Measurements from ENCODE around the gene TDRD9.
"Not testable (repeated sequence)": the region's sequence is repeated elsewhere in the genome, so short reads cannot be mapped to it uniquely, and the experiment has no call there.

TDRD9 gene, protein sequence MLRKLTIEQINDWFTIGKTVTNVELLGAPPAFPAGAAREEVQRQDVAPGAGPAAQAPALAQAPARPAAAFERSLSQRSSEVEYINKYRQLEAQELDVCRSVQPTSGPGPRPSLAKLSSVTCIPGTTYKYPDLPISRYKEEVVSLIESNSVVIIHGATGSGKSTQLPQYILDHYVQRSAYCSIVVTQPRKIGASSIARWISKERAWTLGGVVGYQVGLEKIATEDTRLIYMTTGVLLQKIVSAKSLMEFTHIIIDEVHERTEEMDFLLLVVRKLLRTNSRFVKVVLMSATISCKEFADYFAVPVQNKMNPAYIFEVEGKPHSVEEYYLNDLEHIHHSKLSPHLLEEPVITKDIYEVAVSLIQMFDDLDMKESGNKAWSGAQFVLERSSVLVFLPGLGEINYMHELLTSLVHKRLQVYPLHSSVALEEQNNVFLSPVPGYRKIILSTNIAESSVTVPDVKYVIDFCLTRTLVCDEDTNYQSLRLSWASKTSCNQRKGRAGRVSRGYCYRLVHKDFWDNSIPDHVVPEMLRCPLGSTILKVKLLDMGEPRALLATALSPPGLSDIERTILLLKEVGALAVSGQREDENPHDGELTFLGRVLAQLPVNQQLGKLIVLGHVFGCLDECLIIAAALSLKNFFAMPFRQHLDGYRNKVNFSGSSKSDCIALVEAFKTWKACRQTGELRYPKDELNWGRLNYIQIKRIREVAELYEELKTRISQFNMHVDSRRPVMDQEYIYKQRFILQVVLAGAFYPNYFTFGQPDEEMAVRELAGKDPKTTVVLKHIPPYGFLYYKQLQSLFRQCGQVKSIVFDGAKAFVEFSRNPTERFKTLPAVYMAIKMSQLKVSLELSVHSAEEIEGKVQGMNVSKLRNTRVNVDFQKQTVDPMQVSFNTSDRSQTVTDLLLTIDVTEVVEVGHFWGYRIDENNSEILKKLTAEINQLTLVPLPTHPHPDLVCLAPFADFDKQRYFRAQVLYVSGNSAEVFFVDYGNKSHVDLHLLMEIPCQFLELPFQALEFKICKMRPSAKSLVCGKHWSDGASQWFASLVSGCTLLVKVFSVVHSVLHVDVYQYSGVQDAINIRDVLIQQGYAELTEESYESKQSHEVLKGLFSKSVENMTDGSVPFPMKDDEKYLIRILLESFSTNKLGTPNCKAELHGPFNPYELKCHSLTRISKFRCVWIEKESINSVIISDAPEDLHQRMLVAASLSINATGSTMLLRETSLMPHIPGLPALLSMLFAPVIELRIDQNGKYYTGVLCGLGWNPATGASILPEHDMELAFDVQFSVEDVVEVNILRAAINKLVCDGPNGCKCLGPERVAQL (N-terminal part only)

DNA sequence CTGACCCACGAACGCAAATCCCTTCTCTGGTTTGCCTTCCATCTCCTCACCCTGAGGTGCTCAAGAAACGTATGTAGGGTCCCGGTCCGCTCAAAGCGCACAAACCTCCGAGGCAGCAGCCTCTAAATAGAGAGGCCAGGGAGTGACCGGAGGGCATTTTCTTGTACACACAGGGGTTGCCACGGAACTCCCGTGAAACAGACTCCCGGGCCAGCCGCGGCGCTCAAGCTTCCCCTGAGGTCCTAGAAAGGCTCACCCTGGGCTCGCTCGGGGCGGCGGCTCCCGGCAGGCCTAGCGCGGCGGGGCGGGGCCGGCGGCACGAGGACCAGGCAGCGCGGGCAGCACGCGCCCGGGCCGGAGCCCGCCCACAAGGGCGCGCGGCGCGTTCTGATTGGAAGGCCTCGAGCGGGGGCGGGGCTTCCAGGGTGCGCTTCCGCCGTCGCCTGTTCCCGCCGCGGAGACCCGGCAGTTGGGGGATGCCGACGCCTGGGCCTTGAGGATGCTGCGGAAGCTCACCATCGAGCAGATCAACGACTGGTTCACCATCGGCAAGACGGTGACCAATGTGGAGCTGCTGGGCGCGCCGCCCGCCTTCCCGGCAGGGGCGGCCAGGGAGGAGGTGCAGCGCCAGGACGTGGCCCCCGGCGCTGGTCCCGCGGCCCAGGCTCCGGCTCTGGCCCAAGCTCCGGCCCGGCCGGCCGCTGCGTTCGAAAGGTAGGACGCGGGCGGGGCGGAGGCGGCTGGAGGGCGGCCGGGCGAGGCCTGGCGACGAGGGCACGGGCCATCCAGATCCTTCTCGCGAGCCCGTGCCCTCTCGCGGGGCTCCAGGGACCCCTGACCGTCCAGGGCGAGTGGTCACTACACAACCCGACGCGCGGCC lies at the start of gene TDRD9:
TSS of gene TDRD9 (plus strand) at position 446 of the 880 bp plus-strand sequence. CDS start at position 500, 54 bp downstream.
- DNase-seq = no peak

DNA sequence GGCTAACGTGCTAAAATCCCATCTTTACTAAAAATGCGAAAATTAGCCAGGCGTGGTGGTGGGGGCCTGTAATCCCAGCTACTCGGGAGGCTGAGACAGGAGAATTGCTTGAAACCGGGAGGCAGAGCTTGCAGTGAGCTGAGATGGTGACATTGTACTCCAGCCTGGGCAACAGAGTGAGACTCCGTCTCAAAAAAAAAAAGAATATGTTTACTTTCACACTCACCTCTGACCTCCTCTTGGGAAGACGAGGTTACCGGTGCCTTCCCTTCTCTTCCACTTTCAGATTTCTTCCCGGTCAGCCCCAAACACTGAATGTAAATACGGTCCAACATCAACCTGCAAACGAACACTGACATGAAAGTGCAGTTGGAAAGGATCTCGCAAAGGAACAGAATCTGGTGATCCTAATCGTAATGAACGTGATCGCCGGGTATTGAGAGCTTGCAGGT lies 49.1 kb upstream of the TDRD9 start:
- DNase-seq = no peak

DNA sequence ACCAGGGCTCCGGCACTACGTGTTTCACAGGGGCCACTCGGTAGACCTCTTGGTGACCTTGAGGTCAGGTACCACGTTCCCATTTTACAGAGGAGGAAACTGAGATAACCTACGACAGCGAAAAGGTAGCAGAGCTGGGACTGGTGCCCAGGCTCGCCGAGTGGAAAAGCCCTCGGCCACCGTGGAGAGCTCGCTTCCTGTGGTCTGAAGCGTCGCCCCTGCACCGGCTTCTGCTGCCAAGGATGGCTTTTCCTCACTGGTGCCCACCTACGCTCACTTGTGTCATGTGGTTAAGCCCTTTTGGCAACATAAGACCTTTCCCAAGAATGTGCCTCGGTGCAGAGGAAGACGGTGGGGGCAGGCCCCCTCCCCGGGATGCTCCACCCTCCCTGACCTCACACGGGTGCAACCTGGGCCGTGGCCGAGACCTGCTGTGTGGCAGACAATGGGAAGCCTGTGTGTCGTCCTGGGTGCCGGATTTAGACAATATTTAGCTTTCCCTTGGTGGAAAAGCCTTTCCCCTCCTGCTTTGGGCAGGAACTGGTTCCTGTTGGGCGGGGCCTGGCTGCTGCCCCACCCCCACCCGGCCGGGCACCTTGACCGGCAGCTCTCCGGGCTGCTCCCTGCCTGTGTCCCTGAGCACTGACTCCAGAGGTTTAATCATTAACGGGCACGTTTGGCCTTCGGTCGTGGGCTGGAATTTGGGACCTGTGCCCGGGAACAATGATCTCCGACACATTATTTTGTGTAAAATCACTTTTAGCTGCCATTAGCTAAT lies 48.5 kb upstream of the TDRD9 start:
- no peak for DNase-seq

DNA sequence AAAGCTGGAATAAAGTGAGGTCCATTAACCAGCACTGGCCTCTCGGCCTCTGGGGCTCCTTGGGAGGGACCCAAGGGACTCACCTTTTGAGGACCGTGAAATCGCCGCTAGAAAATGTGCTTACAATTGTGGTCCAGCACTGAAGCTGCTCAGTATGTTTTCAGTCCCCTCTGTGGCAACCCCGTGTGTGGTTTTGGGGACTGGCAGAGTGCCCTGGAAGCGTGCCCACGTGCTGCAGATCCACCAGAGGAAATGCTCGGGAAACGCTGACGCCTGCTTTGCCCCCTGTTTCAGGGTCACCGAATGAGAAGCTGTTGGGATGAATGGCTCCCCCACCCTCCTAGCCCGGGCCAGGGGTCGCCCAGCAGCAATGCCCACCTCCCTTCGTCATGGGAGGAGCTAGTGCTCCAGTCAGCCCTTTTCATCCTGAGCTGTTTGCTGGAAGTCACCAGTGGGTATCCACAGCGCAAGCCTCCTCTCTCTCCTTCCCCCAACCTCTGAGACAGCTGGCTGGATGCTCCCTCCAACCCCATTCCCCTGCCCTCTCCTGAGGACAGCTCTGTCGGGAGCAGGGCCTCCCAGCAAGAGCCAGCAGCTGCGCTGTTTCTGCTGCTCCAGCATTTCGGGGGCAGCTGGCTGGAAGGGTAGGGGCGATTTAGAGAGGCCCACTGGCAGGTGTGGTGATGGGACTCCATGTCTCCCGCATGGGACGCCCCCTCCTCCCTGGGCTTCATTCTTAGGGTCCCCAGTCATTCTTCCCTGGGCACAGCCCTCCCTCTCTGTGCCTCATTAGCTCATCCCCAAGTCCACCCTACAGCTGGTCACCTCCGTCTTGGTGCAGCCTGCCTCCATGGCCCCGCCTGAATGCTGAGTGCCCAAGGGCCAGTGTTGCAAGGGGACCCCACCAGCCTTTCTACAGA lies 47.6 kb upstream of the TDRD9 start:
- DNase-seq = no peak

DNA sequence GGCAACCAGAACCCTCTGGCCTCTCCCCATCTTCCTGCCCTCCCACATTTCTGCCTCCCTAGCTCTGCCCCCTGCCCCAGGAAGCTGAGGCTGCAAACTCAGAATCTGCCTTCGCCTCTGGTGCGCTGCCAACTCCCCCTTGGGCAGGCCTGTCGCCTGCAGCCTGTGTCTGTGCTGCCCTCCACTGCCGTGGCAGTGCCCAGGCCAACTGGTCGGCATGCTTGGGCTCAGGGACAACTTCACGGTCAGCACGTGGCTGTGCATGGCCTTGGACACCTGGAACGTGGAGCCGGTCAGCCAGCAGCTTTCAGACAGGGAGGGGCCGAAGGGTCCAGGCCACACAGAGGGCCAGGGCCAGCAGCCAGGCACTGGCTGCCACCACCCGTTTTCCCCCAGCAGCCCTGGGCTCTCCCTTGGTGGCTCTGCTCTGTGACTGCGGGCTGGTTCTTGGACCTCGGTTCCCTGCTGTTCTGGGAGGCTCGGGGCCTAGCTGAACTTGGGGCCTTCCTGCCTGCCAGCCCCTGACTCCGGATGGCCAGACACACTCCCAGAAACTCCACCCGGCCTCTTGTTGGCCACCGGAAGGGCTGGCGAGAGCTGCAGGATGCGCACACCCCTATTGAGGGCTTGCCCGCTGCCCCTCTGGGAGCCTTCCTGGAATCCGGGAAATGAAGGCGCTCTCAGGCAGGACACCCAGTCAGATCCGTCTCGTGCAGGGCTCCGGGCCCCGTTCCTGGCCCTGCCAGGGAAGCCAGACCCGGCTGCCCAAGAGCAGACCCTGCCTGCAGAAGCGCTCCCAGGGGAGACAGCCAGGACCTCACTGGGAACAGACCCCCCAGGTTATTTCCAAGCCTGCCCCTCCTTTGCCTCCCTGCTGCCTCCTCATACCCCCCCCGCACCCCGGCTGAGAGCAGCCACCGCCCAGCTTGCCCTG lies 46.7 kb upstream of the TDRD9 start:
- no peak for DNase-seq

DNA sequence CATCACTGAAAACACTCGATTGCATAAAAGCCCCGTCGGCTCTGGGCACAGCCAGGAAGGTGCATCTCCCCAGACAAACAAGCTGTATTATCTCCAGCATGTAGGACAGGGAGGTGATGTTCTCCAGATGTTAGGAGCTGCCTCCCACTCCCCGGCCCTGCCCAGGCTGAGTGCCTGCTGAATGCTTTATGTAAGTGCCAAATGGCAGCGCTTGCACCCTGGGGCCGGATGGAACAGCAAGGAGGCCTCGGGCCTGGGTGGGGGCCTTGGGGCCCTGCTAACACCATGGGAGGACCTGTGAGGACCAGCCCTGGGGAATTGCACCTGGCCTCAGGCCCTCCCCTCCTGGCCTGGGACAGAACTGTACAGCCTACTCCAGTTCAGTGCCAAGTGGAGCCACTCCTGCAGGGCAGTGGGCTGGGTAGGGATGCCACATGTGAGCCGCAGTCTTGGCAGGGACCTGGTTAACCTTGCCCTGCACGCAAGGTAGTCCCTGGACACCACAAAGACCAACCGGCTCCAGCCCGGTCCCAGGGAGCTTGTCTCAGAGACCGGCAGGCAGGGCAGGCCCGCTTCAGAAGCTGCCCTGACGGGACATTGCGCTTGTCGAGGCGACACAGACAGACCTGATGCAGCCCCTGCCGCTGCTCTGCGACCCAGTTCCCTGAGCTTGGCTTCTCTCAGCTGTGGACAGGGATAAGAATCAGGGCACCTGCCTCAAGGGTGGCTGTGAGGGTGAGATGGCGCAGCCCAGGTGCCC lies 45.6 kb upstream of the TDRD9 start:
- no peak for DNase-seq

DNA sequence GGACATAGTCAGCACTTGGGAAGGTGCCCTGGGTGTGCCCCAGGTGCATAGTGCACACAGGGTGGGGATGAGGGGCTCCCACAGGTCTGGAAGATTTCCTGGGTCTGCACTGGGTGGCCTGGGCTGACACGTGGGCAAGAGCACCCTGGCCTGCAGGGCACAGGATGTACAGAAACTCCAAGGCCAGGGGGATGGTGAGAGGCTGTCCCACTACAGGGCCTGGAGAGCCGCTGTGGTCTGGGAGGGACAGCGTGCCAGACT lies 45.1 kb upstream of the TDRD9 start:
- no peak for DNase-seq

DNA sequence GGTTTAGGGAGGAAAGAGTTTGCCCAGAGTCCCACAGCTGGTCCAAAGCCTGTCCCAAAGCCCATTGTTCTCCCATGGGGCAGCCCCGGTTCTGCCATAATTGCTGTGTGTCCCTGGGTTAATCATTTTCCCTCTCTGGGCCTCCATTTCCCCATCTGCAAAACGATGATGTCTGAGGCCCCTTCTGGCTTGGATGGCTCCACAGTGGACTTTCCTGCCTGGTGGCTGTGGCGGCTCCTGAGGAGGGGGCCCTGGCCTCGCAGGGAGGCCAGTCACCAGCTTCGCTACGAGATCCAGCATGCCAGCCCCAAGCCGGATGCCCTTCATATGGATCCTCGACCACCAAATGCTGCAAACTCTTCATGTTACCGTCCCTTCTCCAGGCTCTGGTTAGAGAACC lies 43.4 kb upstream of the TDRD9 start:
- no peak for DNase-seq

DNA sequence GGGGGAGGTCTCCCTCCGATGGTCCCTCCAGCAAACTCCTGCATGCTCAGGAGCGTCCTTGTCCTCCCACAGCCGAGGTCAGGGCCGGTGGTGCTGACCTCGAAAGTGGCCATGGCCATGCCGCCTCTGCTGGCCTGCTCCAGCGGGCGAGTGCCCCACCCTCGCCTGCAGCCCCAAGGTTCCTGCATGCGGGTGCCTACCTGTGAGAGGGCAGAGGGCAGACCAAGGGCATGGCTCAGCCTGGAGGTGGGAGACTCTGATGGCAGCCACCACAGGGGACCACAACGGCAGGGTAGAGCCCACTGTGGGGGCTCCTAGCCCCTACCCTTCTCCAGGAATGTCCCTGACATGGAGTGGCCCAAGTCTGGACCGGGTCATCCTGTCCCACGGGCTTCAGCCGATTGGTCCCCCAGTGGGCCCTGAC lies 42.7 kb upstream of the TDRD9 start:
- no peak for DNase-seq

DNA sequence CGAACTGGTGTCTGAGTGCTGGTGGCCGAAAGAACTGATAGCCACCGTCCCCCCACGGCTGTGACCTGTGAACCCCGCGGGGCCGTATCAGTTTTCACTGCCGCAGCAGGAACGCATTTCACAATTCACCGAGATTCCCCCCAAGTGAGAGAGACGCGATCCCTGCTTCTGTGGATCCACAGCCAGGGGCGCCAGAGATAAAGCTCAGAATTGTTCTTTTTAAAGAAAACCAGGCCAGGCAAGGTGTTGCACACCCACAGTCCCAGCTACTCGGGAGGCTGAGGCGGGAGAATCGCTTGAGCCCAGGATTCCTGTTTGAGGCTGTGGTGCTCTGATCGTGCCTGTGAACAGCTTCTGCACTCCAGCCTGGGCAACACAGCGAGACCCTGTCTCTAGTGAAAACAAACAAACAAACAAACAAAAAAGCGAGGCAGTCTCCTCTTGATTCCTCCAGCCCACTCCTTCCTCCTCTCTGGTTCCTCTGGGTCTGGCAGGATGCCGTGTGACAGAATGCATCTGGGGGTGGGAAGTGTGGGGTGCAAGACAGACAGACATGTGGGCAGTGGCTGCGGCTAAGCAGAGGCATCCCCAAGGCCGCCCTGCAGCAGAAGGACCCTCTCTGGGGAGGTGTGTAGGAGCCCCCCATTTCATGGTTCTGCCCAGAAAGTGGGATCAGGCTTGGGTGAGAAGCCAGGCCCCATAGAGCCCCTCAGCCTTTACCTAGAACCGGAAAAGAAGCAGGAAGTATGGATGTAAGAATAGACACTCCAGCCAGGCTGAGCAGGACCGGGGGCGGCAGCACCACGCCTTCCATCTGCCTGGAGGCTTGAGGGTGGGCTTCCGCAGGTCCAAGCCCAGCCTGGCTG lies 41.7 kb upstream of the TDRD9 start:
- no peak for DNase-seq

DNA sequence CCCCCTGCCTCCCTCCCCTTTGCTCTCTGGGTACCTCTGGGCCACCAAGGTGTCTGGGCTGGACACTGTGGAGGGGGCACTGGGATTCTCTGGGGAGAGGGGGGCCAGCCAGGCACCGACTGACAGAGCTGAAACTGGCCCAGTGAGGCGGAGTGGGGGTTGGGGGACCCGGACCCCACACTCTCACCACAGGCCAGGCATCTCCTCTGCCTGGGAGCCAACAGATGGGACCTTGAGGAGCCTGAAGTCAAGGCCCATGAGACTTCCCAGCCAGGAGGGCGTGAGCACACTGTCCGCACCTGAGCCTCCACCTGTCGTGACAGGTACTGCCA lies 41.1 kb upstream of the TDRD9 start:
- DNase-seq = no peak

DNA sequence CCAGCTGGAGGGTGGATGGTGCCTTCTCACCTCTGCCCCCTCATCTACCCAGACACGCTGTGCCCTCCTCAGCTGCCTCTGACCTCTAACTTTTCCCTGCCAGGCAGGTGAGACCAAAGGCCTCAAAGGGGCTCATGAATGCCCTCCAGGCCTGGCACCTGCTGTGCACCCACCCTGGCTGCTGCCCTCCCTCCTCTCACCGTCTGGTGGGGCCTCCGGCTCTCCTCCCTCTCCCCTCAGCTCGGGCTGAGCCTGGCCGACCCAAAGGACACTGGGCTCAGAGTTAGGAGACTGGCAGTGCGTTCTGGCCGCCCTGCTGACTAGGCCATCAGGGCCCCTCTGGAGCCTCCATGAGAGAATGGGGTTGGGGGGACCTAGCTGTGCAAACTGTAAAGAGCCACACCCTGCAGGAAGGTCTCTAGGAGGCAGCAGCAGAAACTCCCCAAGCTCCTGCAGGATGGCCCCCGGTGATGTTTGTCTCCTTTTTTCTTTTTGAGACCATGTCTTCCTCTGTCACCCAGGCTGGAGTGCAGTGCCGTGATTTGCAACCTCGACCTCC lies 40.6 kb upstream of the TDRD9 start:
- no peak for DNase-seq

DNA sequence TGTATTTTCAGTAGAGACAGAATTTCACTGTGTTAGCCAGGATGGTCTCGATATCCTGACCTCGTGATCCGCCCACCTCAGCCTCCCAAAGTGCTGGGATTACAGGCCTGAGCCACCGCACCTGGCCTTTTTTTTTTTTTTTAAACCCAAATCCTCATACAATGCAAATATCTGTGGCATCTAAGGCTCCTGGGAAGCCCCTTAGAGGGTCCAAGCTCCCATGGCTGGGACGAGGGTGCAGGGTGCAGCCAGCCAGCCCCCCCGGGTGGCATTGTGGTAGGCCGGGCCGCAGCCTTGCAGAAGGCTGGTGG lies 39.3 kb upstream of the TDRD9 start:
- not testable (repeated sequence) for DNase-seq

DNA sequence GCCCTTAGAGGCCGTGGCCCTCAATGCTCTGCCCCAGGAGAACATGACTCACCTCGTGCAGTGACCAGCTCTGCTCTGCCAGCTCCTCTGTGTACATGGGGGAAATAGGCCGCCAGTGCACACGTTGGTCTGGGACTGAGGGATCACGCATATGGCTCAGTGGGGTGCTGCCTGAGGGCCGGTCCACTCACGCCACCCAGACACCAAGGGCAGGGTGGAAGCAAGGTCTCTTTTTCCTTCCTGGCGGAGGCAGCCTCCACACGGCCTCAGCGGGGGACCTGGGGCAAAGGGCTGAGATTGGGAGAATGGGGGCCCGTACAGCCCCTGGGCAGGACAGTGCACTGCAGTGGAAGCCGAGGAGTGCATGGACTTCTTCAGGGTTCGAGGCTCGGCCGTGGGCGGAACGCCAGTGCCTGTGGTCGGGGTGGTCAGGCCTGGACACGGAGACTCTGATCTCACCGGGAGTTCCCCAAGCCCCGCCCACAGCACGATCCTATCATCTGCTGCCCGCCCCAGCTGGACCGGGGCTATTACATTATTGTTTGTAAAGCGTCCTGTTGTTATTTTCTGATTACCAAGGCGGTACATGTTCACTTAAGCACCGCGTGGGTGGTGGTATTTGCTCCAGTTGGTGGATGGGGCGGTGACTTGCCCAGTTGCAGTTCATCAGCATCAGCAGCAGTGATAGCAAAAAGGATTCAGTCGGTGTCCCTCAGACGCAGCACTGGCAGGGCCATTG lies 38.8 kb upstream of the TDRD9 start:
- DNase-seq = no peak

DNA sequence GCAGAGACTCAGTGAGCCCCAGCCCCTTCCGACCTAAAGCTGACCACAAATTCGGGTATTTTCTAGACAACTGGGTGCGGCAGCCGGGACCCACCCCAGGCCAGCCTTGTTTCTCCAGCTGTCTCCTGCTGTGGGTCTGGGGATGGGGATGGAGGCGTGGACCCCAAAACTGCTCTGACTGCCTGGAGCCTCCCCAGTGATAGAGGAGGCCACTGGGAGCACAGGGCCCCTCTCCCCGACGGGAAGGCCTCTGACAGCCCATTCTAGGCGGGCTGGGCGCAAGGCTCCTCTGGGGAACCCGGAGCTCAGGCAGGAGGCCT lies 38.2 kb upstream of the TDRD9 start:
- no peak for DNase-seq

DNA sequence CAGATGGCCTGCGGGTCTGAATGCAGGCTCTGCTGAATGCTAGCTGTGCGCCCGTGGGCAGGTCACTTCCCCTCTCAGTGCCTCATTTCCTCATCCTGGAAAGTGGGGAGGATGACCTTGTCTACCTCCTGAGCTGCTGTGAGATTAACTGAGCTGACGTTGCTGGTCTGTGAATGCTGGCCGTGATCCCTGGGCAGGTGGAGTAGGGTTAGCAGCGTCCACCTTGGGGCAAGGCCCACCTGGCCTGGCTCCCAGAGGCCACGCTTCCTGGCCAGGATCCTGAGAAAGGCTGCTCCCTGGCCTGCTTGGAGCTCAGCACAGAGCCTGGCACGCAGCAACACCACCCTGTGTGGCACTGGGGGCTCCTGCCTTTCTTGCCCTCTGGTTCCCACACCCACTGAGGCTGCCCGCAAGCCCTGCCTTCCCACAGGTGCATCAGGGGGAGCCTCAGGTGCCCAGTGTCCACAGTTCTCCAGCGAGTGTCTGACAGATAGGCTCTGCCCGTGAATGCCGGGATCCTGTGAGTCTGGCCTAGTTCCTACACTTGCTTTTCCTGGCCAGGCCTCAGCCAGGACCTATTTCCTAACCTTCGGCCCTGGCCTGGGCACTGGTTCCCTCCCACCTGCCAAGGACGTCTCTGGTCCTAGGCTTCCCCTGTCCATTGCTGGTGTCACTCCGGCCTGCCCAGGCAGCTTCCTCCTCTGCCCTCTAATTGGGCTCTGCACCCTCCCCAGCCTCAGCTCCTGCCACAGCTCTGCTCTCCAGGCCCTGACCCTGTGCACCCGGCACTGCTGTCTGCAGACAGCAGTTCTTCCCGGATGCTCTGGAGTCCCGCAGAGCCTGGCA lies 37.2 kb upstream of the TDRD9 start:
- DNase-seq = no peak
